Measurements from ENCODE around the gene SHISAL2B.

- TF ChIP-seq EZH2 (IDR thresholded peaks at IDR 0.05; ENCODE audit: low read depth) (no peak), CTCF (conservative IDR thresholded peaks at IDR 0.05) (no peak)
These were observed 54.6 kb downstream of the SHISAL2B start for GRCh38 chr5:64744914-64745313.

Measured in PC-9 (cell line).